ENCODE measurements around the gene ACSL6.

DNA sequence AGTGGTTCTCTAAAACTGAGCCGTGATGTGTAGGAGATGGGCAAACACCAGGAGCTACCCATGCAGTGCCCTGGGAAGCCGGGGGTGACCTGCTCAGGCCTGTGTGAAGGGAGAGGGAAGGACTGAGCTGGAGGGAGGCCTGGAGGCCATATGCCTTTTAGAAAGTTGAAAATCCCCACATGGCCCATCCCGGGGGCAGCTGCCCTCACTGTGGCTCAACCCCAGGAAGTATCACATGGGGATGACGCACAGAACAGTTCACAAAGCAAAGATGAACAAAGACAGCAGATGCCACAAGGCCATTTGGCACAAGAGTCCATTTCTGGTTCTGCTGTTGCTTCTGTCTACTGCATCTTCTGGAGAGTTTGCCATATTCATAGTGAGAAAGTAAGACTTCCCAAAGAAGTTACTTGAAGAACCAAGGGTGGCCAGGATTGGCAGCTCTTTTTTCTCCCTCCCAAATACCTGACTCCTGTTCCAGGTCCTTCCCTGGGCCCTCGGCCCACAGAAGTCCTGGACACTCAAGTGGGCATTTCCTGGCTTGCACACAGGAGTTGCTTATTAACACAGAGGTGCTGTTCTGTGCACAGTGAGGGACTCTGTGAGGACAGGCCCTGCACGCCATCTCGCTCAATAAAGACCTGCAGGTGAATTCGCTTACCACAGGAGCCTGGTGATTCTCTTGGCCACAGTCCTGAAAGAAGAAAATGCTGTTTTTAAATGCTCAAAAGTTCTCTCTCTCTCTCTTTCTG, 25.1 kb downstream of the ACSL6 start:
- TF ChIP-seq, protein P1, sequence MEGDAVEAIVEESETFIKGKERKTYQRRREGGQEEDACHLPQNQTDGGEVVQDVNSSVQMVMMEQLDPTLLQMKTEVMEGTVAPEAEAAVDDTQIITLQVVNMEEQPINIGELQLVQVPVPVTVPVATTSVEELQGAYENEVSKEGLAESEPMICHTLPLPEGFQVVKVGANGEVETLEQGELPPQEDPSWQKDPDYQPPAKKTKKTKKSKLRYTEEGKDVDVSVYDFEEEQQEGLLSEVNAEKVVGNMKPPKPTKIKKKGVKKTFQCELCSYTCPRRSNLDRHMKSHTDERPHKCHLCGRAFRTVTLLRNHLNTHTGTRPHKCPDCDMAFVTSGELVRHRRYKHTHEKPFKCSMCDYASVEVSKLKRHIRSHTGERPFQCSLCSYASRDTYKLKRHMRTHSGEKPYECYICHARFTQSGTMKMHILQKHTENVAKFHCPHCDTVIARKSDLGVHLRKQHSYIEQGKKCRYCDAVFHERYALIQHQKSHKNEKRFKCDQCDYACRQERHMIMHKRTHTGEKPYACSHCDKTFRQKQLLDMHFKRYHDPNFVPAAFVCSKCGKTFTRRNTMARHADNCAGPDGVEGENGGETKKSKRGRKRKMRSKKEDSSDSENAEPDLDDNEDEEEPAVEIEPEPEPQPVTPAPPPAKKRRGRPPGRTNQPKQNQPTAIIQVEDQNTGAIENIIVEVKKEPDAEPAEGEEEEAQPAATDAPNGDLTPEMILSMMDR (IDR thresholded peaks at IDR 0.05): no peak
- TF ChIP-seq POLR2A (IDR thresholded peaks at IDR 0.05): no peak
- TF ChIP-seq POLR2AphosphoS5 (IDR thresholded peaks at IDR 0.05): no peak
